Activated naive CD8-positive, alpha-beta T cell treated with anti-CD3 and anti-CD28 coated beads, Interleukin-2, amount 10 ng/mL, durations not matched to agents 7 days and 5 days (primary cell): ENCODE results near the gene DMWD. TPM values are rescaled to one million over a fixed set of nuclear protein-coding genes. Genes with fewer than 3 reads are reported as not detected.
A peak's percentile ranks its signal among the peaks of the same experiment; 100 is the strongest.

Experiments used
- ATAC-seq: fragments of 150-1000 bp; cut with Tn5 transposase; one replicate; pipeline ENCODE4 v1.10.0; 2021; ENCODE audit warnings: low read depth, moderate library complexity
- POLR2A ChIA-PET: fragments of 350-600 bp; sonication (Branson Sonifier 250); formaldehyde crosslinking; loops from one replicate; lab custom pipeline; 2021; ENCODE audit warnings: antibody characterized with exemption; lab: Charles Lee
- DNase-seq: peaks from one replicate; pipeline ENCODE4 v3.0.0; 2021
- H3K27ac Mint-ChIP-seq: one replicate; pipeline ENCODE4 v1.8.0; 2022; ENCODE audit warnings: mild to moderate bottlenecking, mixed read lengths
- H3K27me3 Mint-ChIP-seq: one replicate; pipeline ENCODE4 v1.8.0; 2022; ENCODE audit warnings: mild to moderate bottlenecking, moderate library complexity, mixed read lengths
- H3K36me3 Mint-ChIP-seq: one replicate; pipeline ENCODE4 v1.8.0; 2021; ENCODE audit warnings: mild to moderate bottlenecking, mixed read lengths
- H3K4me1 Mint-ChIP-seq: one replicate; pipeline ENCODE4 v1.8.0; 2021; ENCODE audit warnings: mixed read lengths
- H3K4me3 Mint-ChIP-seq: one replicate; pipeline ENCODE4 v1.8.0; 2022; ENCODE audit warnings: mild to moderate bottlenecking, moderate library complexity, mixed read lengths
- H3K9me3 Mint-ChIP-seq: one replicate; pipeline ENCODE4 v1.8.0; 2021; ENCODE audit warnings: mixed read lengths
- total RNA-seq, 2 experiments: library from RNA; stranded (reverse); gene quantifications; one replicate each; pipeline ENCODE4 v1.2.3, GENCODE V29; 2021

DMWD gene
- total RNA-seq, 2 experiments from 2014 or later: 47.0 to 50.6 TPM

GRCh38 chr19:45768655-45768983, 24.0 kb downstream of the DMWD start:
- DNase-seq (no peak), ATAC-seq (no peak)
- H3K36me3 Mint-ChIP-seq: no peaks in the 10 kb centered on the region
- H3K27me3 Mint-ChIP-seq: peaks cover 17% of the 10 kb centered on the region
- H3K4me1 Mint-ChIP-seq: peaks cover 5% of the 10 kb centered on the region
- no peaks in the 10 kb centered on the region for H3K9me3 Mint-ChIP-seq
- H3K4me3 Mint-ChIP-seq: peak overlapping the region; percentile 91
- H3K27ac Mint-ChIP-seq: peak overlapping the region; percentile 86
- POLR2A ChIA-PET: interaction anchor here (0.6 to 3.0 kb wide), 10 partner anchors 10 to 1840 kb away, joined by 3 to 37 read pairs (median 12); partner anchors contain the start of genes CCDC61, DMWD, FBXO46 and IRF2BP1

- Mint-ChIP-seq H3K4me3 (peak overlapping the region; percentile 68), H3K36me3 (no peaks in the 10 kb centered on the region), H3K4me1 (peaks cover 5% of the 10 kb centered on the region), H3K27me3 (peaks cover 17% of the 10 kb centered on the region), H3K9me3 (no peaks in the 10 kb centered on the region), H3K27ac (no peak overlapping the region)
- no peak for ATAC-seq
- DNase-seq: peak; percentile 66
- POLR2A ChIA-PET: interaction anchor here (0.6 to 3.0 kb wide), 12 partner anchors 11 to 1840 kb away, joined by 3 to 37 read pairs (median 10); partner anchors contain the start of genes CCDC61, DMWD, FBXO46 and FOSB
Observed at GRCh38 chr19:45767881-45768654, 24.6 kb downstream of the DMWD start.

GRCh38 chr19:45767410-45767880, 25.2 kb downstream of the DMWD start:
- H3K4me1 Mint-ChIP-seq: peaks cover 5% of the 10 kb centered on the region
- no peak for DNase-seq

GRCh38 chr19:45766869-45767346, 25.7 kb downstream of the DMWD start:
- H3K27ac Mint-ChIP-seq: no peak overlapping the region
- peaks cover 19% of the 10 kb centered on the region for H3K27me3 Mint-ChIP-seq
- no peaks in the 10 kb centered on the region for H3K36me3 Mint-ChIP-seq
- H3K4me3 Mint-ChIP-seq: no peak overlapping the region
- DNase-seq (no peak), ATAC-seq (no peak)
- peaks cover 5% of the 10 kb centered on the region for H3K4me1 Mint-ChIP-seq
- no peaks in the 10 kb centered on the region for H3K9me3 Mint-ChIP-seq
- POLR2A ChIA-PET: interaction anchor here (1.3 kb wide), 1 partner anchor 299 kb away, joined by 3 read pairs; the partner anchor contains the start of gene FOSB

More at GRCh38 chr19:45767410-45767880, 25.2 kb downstream of the DMWD start:
- Mint-ChIP-seq H3K36me3 (no peaks in the 10 kb centered on the region), H3K4me3 (peak overlapping the region; percentile 35), H3K27me3 (peaks cover 17% of the 10 kb centered on the region), H3K27ac (no peak overlapping the region), H3K9me3 (no peaks in the 10 kb centered on the region)
- ATAC-seq: no peak
- POLR2A ChIA-PET: interaction anchor here (0.6 to 2.2 kb wide), 3 partner anchors 11 to 299 kb away, joined by 3 to 16 read pairs (median 3); partner anchors contain the start of genes FBXO46 and FOSB

GRCh38 chr19:45766296-45766868, 26.3 kb downstream of the DMWD start:
- no peak for ATAC-seq
- POLR2A ChIA-PET: no interaction called here
- no peak for DNase-seq
- Mint-ChIP-seq H3K9me3 (no peaks in the 10 kb centered on the region), H3K36me3 (no peaks in the 10 kb centered on the region), H3K27me3 (peaks cover 20% of the 10 kb centered on the region), H3K27ac (no peak overlapping the region), H3K4me1 (peaks cover 5% of the 10 kb centered on the region), H3K4me3 (no peak overlapping the region)

GRCh38 chr19:45765702-45766295, 26.8 kb downstream of the DMWD start:
- H3K9me3 Mint-ChIP-seq: no peaks in the 10 kb centered on the region
- H3K4me1 Mint-ChIP-seq: peaks cover 1% of the 10 kb centered on the region
- ATAC-seq (no peak), DNase-seq (no peak)
- POLR2A ChIA-PET: no interaction called here
- H3K27me3 Mint-ChIP-seq: peaks cover 17% of the 10 kb centered on the region
- H3K4me3 Mint-ChIP-seq: no peak overlapping the region
- H3K27ac Mint-ChIP-seq: no peak overlapping the region
- no peaks in the 10 kb centered on the region for H3K36me3 Mint-ChIP-seq

GRCh38 chr19:45764945-45765701, 27.5 kb downstream of the DMWD start:
- DNase-seq (no peak), ATAC-seq (no peak)
- no peaks in the 10 kb centered on the region for H3K36me3 Mint-ChIP-seq
- H3K27me3 Mint-ChIP-seq: peaks cover 17% of the 10 kb centered on the region
- POLR2A ChIA-PET: no interaction called here
- no peaks in the 10 kb centered on the region for H3K9me3 Mint-ChIP-seq
- no peak overlapping the region for H3K4me3 Mint-ChIP-seq
- no peak overlapping the region for H3K27ac Mint-ChIP-seq
- no peaks in the 10 kb centered on the region for H3K4me1 Mint-ChIP-seq

- H3K36me3 Mint-ChIP-seq: no peaks in the 10 kb centered on the region
- POLR2A ChIA-PET: no interaction called here
- H3K9me3 Mint-ChIP-seq: no peaks in the 10 kb centered on the region
- H3K27ac Mint-ChIP-seq: no peak overlapping the region
- DNase-seq (no peak), ATAC-seq (no peak)
- peaks cover 17% of the 10 kb centered on the region for H3K27me3 Mint-ChIP-seq
- no peak overlapping the region for H3K4me3 Mint-ChIP-seq
- H3K4me1 Mint-ChIP-seq: no peaks in the 10 kb centered on the region
Observed at GRCh38 chr19:45764475-45764874, 28.2 kb downstream of the DMWD start.

GRCh38 chr19:45763691-45764294, 28.9 kb downstream of the DMWD start:
- H3K4me3 Mint-ChIP-seq: no peak overlapping the region
- H3K9me3 Mint-ChIP-seq: no peaks in the 10 kb centered on the region
- ATAC-seq (no peak), DNase-seq (no peak)
- no peaks in the 10 kb centered on the region for H3K4me1 Mint-ChIP-seq
- POLR2A ChIA-PET: no interaction called here
- H3K27me3 Mint-ChIP-seq: peaks cover 17% of the 10 kb centered on the region
- no peak overlapping the region for H3K27ac Mint-ChIP-seq
- H3K36me3 Mint-ChIP-seq: no peaks in the 10 kb centered on the region

GRCh38 chr19:45762870-45763631, 29.6 kb downstream of the DMWD start:
- Mint-ChIP-seq H3K36me3 (no peaks in the 10 kb centered on the region), H3K27me3 (peaks cover 17% of the 10 kb centered on the region), H3K9me3 (no peaks in the 10 kb centered on the region), H3K27ac (no peak overlapping the region), H3K4me1 (no peaks in the 10 kb centered on the region), H3K4me3 (no peak overlapping the region)
- DNase-seq (no peak), ATAC-seq (no peak)
- POLR2A ChIA-PET: no interaction called here

GRCh38 chr19:45761714-45762113, 30.9 kb downstream of the DMWD start:
- DNase-seq: no peak
- H3K9me3 Mint-ChIP-seq: no peaks in the 10 kb centered on the region
- ATAC-seq: no peak
- POLR2A ChIA-PET: no interaction called here
- peaks cover 10% of the 10 kb centered on the region for H3K27me3 Mint-ChIP-seq
- no peak overlapping the region for H3K27ac Mint-ChIP-seq
- H3K36me3 Mint-ChIP-seq: no peaks in the 10 kb centered on the region
- H3K4me3 Mint-ChIP-seq: no peak overlapping the region
- no peaks in the 10 kb centered on the region for H3K4me1 Mint-ChIP-seq

GRCh38 chr19:45758921-45759320, 33.7 kb downstream of the DMWD start:
- POLR2A ChIA-PET: no interaction called here
- H3K36me3 Mint-ChIP-seq: no peaks in the 10 kb centered on the region
- H3K27ac Mint-ChIP-seq: no peak overlapping the region
- H3K4me3 Mint-ChIP-seq: no peak overlapping the region
- no peak for DNase-seq
- ATAC-seq: no peak
- H3K4me1 Mint-ChIP-seq: no peaks in the 10 kb centered on the region
- H3K27me3 Mint-ChIP-seq: peaks cover 4% of the 10 kb centered on the region
- no peaks in the 10 kb centered on the region for H3K9me3 Mint-ChIP-seq
